AG10803 (cell line): ENCODE measurements around the gene GFI1.

Experiments used
- DNase-seq: peaks from one replicate; pipeline ENCODE4 v3.0.0; 2010; ENCODE audit warnings: low read depth
- H3K4me3 ChIP-seq: 2 replicates; pipeline ENCODE4 v1.5.1; 2011; ENCODE audit warnings: mild to moderate bottlenecking, low read length, control low read depth
- CTCF ChIP-seq: conservative IDR thresholded peaks from 2 replicates; pipeline ENCODE4 v1.5.1; 2011; ENCODE audit warnings: mild to moderate bottlenecking, low read length, control low read depth, inconsistent platforms

Gene GFI1

GRCh38 chr1:92487078-92487605, 417 bp upstream of the GFI1 start:
- no peak overlapping the region for H3K4me3 ChIP-seq
- no peak for DNase-seq

GRCh38 chr1:92485381-92486250, 1.1 kb downstream of the GFI1 start:
- 0 out of 2 replicates have a peak, but pooled peaks have one; percentile 3 for TF ChIP-seq CTCF
- H3K4me3 ChIP-seq, result peak overlapping the region; percentile 37
- no peak for DNase-seq

More at GRCh38 chr1:92487078-92487605, 417 bp upstream of the GFI1 start:
- no peak for TF ChIP-seq CTCF

GRCh38 chr1:92484472-92485380, 2.0 kb downstream of the GFI1 start:
- H3K4me3 ChIP-seq, result no peak overlapping the region; the same call in 1 of the 2 replicates
- no peak for TF ChIP-seq CTCF
- no peak for DNase-seq

- TF ChIP-seq CTCF, result no peak
- H3K4me3 ChIP-seq, result no peak overlapping the region
- DNase-seq, result no peak
These were observed 2.9 kb downstream of the GFI1 start for GRCh38 chr1:92483610-92484471.

DNA sequence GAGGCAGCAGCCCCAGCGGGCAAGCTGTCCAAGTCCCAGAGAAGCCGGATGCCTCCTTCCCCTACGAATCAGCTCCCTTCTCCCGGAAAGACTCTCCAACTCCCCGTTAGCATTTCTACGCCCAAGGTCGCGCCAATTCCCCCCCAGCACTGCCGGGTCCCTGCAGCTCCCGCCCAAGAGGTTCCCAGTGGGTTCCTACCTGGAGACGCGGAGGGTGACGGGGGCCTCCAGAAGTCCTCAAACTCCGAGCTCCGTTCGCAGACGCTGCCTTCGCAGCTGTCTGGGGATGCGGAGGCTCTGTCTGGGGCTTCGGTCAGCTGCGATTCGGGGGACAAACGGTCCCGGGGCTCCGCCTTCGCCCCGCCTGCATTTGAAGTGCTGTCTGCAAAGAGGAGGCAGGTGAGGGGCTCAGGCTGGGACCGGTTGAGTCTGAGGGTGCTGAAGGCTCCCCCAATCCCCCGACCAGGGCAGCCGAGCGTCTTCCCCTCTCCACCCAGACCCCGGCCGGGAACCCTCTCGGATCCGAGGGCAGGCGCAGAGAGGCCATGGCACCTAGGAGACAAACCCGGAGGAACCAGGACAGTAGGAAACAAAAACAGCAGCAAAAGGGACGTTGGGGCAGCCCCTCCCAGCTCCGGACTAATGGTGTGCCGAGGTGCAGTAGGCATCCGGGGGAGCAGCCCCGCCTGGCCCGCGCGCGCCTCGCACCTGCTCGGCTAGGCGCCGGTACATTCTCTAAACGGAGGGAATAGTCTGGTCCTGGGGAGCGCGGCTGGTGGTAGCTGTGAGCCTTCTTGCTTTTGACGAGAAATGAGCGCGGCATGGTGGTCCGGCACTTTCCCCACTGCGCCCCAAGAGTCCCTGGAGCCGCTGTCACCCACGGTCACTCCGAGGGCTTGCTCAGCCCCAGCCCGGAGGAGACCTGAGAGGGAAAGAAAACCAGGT, 3.8 kb downstream of the GFI1 start:
- peak overlapping the region; percentile 31 for H3K4me3 ChIP-seq

More for the DNA sequence above, 3.8 kb downstream of the GFI1 start:
- no peak for TF ChIP-seq CTCF
- no peak for DNase-seq
